Activated CD8-positive, alpha-beta memory T cell treated with anti-CD3 and anti-CD28 coated beads, Interleukin-2, amount 50 U/mL, for 48 hours (primary cell): Measurements from ENCODE around the gene PCDHA12.
"Not testable (repeated sequence)": the region's sequence is repeated elsewhere in the genome, so short reads cannot be mapped to it uniquely, and the experiment has no call there.

Source experiments
- DNase-seq: peaks from one replicate; pipeline ENCODE4 v3.0.0-alpha.2; 2020

PCDHA12 gene, protein sequence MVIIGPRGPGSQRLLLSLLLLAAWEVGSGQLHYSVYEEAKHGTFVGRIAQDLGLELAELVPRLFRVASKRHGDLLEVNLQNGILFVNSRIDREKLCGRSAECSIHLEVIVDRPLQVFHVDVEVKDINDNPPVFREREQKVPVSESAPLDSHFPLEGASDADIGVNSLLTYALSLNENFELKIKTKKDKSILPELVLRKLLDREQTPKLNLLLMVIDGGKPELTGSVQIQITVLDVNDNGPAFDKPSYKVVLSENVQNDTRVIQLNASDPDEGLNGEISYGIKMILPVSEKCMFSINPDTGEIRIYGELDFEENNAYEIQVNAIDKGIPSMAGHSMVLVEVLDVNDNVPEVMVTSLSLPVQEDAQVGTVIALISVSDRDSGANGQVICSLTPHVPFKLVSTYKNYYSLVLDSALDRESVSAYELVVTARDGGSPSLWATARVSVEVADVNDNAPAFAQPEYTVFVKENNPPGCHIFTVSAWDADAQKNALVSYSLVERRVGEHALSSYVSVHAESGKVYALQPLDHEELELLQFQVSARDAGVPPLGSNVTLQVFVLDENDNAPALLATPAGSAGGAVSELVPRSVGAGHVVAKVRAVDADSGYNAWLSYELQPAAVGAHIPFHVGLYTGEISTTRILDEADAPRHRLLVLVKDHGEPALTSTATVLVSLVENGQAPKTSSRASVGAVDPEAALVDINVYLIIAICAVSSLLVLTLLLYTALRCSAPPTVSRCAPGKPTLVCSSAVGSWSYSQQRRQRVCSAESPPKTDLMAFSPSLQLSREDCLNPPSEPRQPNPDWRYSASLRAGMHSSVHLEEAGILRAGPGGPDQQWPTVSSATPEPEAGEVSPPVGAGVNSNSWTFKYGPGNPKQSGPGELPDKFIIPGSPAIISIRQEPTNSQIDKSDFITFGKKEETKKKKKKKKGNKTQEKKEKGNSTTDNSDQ

DNA sequence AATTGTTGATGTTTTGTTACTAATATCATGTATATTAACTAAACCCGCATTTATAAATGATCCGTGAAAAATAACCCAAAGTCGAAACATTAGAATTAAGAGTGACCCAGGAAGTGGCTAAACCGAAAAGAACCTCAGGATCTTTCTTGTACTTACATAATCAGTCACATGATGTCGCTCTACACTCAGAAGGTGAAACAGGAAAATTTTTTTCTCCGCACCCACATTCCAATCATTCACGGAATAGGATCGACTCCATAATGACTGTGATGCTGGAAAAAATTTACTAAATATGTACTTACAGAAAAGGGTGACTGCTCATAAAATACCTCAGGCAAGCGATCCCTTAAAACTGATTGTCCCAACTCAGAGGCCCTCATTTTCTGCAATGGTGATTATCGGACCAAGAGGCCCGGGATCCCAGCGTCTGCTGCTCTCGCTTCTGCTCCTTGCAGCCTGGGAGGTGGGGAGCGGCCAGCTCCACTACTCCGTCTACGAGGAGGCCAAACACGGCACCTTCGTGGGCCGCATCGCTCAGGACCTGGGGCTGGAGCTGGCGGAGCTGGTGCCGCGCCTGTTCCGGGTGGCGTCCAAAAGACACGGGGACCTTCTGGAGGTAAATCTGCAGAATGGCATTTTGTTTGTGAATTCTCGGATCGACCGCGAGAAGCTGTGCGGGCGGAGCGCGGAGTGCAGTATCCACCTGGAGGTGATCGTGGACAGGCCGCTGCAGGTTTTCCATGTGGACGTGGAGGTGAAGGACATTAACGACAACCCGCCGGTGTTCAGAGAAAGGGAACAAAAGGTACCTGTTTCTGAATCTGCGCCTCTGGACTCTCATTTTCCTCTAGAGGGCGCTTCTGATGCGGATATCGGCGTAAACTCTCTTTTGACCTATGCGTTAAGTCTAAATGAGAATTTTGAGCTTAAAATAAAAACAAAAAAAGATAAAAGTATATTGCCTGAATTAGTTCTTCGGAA is at the start of gene PCDHA12:
TSS of gene PCDHA12 (plus strand) at position 224 of the 981 bp plus-strand sequence. CDS start at position 389, 165 bp downstream.
- no peak for DNase-seq

DNA sequence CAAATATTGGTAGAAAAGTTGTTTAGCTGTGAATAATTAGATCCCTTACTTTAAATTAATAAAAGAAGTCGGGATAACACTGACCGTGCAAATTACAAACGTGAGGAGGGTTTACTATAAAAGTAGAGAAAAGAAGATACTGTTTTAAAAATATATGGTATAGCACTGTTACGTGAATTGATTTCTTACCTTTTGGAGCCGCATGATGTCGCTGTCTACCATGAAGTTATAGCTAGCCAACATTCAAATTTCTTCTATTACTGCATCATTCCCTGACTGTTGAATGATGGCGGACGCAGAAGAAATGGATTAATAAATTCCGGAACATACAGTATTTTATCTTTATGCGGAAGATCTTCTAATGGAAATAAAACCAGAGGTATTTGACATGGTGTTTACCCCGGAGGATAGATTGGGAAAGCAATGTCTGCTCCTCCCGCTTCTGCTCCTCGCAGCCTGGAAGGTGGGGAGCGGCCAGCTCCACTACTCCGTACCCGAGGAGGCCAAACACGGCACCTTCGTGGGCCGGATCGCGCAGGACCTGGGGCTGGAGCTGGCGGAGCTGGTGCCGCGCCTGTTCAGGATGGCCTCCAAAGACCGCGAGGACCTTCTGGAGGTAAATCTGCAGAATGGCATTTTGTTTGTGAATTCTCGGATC is 47.3 kb upstream of the PCDHA12 start, which contains the start of gene PCDHA6:
TSS of gene PCDHA6 (plus strand) at position 257 of the 658 bp plus-strand sequence. CDS start at position 389, 132 bp downstream.
- no peak for DNase-seq

DNA sequence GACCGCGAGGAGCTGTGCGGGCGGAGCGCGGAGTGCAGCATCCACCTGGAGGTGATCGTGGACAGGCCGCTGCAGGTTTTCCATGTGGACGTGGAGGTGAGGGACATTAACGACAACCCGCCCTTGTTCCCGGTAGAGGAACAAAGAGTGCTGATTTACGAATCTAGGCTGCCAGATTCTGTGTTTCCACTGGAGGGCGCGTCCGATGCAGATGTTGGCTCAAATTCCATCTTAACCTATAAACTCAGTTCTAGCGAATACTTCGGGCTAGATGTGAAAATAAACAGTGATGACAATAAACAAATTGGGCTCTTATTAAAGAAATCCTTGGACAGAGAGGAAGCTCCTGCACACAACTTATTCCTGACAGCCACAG is 46.8 kb upstream of the PCDHA12 start:
- DNase-seq: no peak

DNA sequence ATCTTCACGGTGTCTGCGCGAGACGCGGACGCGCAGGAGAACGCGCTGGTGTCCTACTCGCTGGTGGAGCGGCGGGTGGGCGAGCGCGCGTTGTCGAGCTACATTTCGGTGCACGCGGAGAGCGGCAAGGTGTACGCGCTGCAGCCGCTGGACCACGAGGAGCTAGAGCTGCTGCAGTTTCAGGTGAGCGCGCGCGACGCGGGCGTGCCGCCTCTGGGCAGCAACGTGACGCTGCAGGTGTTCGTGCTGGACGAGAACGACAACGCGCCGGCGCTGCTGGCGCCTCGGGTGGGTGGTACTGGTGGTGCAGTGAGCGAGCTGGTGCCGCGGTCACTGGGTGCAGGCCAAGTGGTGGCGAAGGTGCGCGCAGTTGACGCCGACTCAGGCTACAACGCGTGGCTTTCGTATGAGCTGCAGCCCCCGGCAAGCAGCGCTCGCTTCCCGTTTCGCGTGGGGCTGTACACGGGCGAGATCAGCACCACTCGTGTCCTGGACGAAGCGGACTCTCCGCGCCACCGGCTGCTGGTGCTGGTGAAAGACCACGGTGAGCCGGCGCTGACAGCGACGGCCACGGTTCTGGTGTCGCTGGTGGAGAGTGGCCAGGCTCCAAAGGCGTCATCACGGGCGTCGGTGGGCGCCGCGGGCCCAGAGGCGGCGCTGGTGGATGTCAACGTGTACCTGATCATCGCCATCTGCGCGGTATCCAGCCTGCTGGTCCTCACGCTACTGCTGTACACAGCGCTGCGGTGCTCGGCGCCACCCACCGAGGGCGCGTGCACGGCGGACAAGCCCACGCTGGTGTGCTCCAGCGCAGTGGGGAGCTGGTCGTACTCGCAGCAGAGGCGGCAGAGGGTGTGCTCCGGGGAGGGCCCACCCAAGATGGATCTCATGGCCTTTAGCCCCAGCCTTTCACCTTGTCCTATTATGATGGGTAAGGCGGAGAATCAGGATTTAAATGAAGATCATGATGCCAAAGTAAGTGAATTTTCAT is 45.3 kb upstream of the PCDHA12 start:
- DNase-seq: not testable (repeated sequence)

DNA sequence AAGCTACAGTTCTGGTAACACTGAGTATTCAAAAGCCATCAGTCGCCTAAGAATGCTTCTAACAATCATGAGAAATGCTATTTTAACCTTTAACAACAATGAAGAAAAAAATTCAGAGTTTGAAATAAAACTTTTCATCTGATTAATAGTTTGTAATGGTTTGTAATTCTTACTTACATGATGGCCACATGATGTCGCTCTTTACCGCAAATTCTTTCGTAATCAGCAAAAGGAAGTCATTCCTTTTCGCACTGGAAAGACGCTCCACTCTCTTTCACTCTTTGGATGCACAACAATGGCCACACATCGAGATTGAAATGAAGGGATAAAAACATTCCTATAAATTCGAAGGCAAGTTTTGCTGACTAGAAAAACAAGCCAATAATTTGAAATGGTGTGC is 41.1 kb upstream of the PCDHA12 start, which contains the start of gene PCDHA7:
TSS of gene PCDHA7 (plus strand) at position 277 of the 400 bp plus-strand sequence. CDS start at position 392, 115 bp downstream.
- DNase-seq: no peak

DNA sequence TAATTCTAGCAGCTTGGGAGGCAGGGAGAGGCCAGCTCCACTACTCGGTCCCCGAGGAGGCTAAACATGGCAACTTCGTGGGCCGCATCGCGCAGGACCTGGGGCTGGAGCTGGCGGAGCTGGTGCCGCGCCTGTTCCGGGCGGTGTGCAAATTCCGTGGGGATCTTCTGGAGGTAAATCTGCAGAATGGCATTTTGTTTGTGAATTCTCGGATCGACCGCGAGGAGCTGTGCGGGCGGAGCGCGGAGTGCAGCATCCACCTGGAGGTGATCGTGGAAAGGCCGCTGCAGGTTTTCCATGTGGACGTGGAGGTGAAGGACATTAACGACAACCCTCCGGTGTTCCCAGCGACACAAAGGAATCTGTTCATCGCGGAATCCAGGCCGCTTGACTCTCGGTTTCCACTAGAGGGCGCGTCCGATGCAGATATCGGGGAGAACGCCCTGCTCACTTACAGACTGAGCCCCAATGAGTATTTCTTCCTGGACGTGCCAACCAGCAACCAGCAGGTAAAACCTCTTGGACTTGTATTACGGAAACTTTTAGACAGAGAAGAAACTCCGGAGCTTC is 40.6 kb upstream of the PCDHA12 start:
- not testable (repeated sequence) for DNase-seq

DNA sequence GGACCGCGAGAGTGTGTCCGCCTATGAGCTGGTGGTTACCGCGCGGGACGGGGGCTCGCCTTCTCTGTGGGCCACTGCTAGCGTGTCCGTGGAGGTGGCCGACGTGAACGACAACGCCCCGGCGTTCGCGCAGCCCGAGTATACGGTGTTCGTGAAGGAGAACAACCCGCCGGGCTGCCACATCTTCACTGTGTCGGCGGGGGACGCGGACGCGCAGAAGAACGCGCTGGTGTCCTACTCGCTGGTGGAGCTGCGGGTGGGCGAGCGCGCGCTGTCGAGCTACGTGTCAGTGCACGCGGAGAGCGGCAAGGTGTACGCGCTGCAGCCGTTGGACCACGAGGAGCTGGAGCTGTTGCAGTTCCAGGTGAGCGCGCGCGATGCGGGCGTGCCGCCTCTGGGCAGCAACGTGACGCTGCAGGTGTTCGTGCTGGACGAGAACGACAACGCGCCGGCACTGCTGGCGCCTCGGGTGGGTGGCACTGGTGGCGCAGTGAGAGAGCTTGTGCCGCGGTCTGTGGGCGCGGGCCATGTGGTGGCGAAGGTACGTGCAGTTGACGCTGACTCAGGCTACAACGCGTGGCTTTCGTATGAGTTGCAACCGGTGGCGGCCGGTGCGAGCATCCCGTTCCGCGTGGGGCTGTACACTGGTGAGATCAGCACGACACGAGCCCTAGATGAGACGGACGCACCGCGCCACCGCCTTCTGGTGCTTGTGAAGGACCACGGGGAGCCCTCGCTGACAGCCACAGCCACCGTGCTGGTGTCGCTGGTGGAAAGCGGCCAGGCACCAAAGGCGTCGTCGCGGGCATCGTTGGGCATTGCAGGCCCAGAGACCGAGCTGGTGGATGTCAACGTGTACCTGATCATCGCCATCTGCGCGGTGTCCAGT is 39.2 kb upstream of the PCDHA12 start:
- no peak for DNase-seq

DNA sequence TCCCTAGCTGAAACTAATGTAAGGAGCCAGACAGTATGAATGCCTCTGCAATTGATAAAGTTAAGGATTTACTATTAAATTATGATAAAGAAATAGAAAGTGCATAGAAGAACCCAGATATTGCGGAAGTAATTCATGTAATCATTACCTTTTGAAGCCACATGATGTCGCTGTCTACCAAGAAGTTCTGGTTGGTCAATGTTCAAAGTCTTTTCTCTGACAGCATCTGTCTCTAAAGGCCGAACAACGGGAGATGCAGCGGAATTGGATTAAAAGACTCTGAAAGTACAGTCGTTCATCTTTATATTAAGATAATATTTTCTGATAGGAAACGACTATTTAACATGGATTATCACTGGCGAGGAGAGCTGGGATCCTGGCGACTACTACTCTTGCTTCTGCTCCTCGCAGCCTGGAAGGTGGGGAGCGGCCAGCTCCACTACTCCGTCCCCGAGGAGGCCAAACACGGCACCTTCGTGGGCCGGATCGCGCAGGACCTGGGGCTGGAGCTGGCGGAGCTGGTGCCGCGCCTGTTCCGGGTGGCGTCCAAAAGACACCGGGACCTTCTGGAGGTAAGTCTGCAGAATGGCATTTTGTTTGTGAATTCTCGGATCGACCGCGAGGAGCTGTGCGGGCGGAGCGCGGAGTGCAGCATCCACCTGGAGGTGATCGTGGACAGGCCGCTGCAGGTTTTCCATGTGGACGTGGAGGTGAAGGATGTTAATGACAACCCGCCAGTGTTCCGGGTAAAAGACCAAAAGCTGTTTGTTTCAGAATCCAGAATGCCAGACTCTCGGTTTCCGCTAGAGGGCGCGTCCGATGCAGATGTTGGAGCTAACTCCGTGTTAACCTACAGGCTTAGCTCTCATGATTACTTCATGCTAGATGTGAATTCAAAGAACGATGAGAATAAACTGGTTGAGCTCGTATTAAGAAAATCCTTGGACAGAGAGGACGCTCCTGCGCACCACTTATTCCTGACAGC is 33.8 kb upstream of the PCDHA12 start, which contains the start of gene PCDHA8:
TSS of gene PCDHA8 (plus strand) at position 210 of the 985 bp plus-strand sequence. CDS start at position 345, 135 bp downstream.
- peak; percentile 53 for DNase-seq

DNA sequence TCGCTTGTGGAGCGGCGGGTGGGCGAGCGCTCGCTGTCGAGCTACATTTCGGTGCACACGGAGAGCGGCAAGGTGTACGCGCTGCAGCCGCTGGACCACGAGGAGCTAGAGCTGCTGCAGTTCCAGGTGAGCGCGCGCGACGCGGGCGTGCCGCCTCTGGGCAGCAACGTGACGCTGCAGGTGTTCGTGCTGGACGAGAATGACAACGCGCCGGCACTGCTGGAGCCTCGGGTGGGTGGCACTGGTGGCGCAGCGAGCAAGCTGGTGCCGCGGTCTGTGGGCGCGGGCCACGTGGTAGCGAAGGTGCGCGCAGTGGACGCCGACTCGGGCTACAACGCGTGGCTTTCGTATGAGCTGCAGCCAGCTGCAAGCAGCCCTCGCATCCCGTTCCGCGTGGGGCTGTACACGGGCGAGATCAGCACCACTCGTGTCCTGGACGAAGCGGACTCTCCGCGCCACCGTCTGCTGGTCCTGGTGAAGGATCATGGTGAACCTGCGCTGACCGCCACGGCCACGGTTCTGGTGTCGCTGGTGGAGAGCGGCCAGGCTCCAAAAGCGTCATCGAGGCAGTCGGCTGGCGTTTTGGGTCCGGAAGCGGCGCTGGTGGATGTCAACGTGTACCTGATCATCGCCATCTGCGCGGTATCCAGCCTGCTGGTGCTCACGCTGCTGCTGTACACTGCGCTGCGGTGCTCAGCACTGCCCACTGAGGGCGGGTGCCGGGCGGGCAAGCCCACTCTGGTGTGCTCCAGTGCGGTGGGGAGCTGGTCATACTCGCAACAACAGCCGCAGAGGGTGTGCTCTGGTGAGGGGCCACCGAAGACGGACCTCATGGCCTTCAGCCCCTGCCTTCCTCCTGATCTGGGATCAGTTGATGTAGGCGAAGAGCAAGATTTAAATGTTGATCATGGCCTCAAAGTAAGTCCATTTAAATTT is 32.0 kb upstream of the PCDHA12 start:
- DNase-seq: no peak

DNA sequence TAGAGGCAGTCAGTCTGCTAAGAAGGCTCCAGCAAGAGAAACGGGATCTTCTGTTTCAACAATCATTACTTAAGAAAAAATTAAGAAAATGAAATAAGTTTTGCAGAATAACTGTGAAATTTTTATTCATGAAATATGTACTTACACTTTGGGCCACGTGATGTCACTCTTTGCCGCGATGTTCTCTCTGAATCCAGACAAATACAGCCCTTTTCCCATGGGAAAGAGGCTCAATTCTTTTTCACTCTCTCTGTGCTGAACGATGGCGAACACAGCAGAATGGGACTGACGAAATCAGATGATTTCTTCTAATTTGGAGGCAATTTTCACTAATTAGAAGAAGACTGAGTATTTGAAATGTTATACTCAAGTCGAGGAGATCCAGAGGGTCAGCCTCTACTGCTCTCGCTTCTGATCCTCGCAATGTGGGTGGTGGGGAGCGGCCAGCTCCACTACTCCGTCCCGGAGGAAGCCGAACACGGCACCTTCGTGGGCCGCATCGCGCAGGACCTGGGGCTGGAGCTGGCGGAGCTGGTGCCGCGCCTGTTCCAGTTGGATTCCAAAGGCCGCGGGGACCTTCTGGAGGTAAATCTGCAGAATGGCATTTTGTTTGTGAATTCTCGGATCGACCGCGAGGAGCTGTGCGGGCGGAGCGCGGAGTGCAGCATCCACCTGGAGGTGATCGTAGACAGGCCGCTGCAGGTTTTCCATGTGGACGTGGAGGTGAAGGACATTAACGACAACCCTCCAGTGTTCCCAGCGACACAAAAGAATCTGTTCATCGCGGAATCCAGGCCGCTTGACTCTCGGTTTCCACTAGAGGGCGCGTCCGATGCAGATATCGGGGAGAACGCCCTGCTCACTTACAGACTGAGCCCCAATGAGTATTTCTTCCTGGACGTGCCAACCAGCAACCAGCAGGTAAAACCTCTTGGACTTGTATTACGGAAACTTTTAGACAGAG is 26.7 kb upstream of the PCDHA12 start, which contains the start of gene PCDHA9:
TSS of gene PCDHA9 (plus strand) at position 244 of the 964 bp plus-strand sequence. CDS start at position 358, 114 bp downstream.
- DNase-seq: not testable (repeated sequence)

DNA sequence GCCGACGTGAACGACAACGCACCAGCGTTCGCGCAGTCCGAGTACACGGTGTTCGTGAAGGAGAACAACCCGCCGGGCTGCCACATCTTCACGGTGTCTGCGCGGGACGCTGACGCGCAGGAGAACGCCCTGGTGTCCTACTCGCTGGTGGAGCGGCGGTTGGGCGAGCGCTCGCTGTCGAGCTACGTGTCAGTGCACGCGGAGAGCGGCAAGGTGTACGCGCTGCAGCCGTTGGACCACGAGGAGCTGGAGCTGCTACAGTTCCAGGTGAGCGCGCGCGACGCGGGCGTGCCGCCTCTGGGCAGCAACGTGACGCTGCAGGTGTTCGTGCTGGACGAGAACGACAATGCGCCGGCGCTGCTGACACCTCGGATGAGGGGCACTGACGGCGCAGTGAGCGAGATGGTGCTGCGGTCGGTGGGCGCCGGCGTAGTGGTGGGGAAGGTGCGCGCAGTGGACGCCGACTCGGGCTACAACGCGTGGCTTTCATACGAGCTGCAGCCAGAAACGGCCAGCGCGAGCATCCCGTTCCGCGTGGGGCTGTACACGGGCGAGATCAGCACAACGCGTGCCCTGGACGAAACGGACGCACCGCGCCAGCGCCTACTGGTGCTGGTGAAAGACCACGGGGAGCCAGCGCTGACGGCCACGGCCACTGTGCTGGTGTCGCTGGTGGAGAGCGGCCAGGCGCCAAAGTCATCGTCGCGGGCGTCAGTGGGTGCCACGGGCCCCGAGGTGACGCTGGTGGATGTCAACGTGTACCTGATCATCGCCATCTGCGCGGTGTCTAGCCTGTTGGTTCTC is 25.1 kb upstream of the PCDHA12 start:
- not testable (repeated sequence) for DNase-seq

DNA sequence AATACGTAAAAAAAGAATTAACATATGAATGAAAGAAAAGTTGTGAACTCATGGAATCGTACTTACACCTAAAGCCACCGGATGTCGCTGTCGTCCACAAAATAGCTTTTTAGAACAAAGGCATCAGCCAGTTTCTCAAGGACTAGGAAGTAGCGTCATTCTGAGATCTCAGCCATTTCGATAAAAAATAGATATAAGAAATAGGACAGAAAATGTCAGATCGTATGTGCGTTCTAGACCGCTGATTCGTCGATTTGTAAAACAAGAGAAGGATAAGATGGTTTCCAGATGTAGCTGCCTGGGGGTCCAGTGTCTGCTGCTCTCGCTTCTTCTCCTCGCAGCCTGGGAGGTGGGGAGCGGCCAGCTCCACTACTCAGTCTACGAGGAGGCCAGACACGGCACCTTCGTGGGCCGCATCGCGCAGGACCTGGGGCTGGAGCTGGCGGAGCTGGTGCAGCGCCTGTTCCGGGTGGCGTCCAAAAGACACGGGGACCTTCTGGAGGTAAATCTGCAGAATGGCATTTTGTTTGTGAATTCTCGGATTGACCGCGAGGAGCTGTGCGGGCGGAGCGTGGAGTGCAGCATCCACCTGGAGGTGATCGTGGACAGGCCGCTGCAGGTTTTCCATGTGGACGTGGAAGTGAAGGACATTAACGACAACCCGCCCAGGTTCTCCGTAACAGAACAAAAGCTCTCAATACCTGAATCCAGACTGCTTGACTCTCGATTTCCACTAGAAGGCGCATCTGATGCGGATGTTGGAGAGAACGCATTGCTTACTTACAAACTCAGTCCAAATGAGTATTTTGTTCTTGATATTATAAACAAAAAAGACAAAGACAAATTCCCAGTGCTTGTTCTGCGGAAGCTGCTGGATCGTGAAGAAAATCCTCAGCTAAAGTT is 19.1 kb upstream of the PCDHA12 start, which contains the start of gene PCDHA10:
TSS of gene PCDHA10 (plus strand) at position 126 of the 903 bp plus-strand sequence. CDS start at position 278, 152 bp downstream.
- no peak for DNase-seq
